Measurements from ENCODE around the gene DYRK1B.

DNA sequence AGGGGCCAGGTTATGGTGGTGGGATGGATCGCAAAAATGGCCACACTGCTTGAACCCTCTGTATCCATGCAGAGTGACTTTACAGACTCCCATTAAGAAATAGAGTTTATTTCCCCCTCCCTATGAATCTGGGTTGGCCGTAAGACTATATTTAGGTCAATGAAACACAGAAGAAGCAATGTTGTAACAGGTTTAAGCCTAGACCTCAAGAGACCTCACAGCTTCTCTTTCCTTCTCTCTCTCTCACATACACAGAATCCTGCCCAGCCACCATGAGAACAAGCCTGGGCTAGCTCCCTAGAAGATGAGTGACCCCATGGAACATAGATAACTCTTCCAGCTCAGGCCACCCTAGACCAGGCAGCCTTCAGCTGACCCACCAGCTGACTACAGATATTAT, 33.2 kb upstream of the DYRK1B start:
- TF ChIP-seq, protein P1, sequence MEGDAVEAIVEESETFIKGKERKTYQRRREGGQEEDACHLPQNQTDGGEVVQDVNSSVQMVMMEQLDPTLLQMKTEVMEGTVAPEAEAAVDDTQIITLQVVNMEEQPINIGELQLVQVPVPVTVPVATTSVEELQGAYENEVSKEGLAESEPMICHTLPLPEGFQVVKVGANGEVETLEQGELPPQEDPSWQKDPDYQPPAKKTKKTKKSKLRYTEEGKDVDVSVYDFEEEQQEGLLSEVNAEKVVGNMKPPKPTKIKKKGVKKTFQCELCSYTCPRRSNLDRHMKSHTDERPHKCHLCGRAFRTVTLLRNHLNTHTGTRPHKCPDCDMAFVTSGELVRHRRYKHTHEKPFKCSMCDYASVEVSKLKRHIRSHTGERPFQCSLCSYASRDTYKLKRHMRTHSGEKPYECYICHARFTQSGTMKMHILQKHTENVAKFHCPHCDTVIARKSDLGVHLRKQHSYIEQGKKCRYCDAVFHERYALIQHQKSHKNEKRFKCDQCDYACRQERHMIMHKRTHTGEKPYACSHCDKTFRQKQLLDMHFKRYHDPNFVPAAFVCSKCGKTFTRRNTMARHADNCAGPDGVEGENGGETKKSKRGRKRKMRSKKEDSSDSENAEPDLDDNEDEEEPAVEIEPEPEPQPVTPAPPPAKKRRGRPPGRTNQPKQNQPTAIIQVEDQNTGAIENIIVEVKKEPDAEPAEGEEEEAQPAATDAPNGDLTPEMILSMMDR (IDR thresholded peaks at IDR 0.05): no peak
- no peak for TF ChIP-seq POLR2A (IDR thresholded peaks at IDR 0.05)

All from uterus (tissue), 2 donors.